Fibroblast of skin of right quadriceps (primary cell): ENCODE data around the gene LSM11.

Experiments
- DNase-seq: peaks from one replicate; pipeline ENCODE4 v3.0.0-alpha.2; 2013

The LSM11 gene

GRCh38 chr5:157735991-157736390 lies 7.5 kb upstream of the LSM11 start:
- DNase-seq: no peak

GRCh38 chr5:157739388-157740228 lies 3.9 kb upstream of the LSM11 start:
- DNase-seq: no peak

DNA sequence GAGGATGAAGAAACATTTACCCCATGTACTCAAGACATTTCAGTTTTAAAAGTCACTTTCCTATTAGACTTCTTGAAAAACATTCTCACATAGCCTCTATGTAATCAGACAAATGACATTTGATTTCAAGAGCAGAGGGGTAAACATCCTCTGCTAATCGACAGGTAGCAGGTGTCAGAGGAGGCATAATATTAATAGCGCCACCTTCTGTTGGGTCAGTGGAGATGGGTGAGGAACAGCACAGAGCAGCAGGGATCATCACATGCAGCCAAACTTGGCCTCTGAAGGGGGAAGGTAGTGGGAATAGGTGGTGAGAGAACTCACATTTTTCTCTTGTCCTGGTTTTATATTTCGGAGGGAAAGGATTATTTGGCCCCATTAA lies 3.3 kb upstream of the LSM11 start:
- DNase-seq: no peak

DNA sequence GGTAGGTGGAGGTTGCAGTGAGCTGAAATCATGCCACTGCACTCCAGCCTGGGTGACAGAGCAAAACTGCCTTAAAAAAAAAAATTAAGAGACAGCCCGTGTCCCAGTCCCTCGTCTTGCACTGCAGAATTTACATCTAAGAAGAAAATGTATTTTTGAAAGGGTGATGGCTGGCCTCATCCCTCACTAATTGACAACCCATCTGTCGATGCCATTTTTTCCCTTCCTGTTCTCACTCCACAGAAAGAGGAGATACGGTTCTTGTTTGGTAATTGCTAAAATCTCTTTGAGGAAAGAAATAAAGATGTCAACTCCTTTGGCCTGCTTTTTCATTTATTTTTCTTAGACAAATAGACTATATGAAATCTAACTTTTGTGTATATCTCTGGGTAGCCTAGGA lies 2.4 kb upstream of the LSM11 start:
- no peak for DNase-seq

GRCh38 chr5:157744051-157745011 lies 819 bp downstream of the LSM11 start:
- DNase-seq: no peak

DNA sequence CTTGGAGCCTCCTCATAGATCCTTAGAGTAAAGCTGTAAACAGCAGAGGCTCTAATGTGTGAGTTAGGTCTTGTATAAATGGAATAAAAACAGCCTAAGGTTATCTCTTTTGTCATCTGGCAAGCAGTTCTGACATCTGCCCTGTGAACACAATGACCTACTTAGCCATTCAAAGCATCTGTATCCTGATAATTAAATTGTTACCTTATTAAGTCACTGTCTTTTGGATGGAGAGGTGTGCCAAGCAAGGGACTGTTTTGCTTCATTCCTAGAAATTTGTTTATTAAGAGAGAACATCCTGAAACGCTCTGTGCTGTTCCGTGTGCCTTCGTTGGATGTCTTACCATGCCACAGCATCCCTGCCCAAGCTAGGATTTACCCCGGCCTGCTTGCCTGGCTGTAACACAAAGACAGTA lies 1.5 kb downstream of the LSM11 start:
- DNase-seq: no peak

DNA sequence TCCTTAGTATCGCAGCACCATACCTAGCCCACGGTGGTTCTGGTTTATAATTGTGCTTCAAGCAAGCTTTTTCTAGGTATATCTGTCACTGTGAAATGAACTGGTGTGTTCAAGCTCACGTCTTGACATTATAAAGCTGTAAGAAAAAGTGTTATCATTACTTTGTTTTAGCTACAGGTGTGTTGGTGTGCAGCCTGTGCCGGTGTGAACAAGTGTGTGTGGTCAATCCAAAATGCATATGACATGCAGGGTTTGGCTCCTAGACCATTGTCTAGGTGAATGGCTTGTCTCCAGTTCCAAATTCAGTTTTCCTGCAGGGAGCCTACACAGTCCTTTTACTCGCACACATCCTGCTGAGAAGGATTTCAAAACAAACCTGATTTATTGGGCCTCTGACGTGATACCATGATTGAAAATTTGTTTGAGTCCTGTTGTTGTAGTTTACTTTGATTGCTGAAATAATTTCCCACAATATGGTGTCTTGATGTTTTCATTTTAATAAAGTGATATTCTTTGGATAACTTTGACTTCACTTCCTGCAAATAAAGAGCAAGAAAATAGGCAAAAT lies 3.7 kb downstream of the LSM11 start:
- no peak for DNase-seq

- DNase-seq: peak; percentile 29
Measured at GRCh38 chr5:157747766-157748700, 4.5 kb downstream of the LSM11 start.

DNA sequence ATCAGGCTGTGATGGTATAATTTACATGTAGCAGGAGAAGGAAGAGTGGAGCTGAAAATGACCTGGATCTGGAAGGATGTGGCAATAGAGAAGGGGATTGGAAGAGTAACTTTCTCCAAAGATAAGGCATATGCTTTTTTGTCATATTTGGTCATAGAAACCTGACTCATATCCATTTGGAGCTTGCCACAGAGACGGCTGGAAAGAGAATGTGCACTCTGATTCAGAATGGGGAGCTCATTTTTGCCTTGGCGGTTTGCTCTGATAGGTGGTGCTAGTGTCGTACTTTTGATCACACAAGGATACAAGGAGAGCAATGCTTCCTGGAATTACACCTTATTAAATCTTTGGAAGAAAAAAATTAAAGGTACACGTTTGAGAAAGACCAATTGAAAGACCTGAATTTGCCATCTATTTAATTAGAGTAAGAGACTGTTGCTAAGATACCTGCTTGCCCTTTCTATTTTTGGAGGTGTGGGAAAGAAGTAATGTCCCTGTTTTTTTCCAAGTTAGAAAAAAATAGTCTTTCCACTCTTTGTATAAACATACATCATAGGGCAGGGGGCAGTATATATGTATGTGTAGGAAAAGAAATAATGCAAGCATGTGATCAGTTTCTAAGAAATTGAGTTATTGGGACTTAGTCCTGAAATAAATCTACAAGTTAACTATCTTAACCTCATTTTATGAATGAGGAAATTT lies 5.4 kb downstream of the LSM11 start:
- peak; percentile 89 for DNase-seq

GRCh38 chr5:157749462-157749799 lies 5.9 kb downstream of the LSM11 start:
- DNase-seq: no peak

GRCh38 chr5:157750320-157750719 lies 6.8 kb downstream of the LSM11 start:
- DNase-seq: peak; percentile 63

- no peak for DNase-seq
Measured at GRCh38 chr5:157756122-157756521, 12.6 kb downstream of the LSM11 start.

DNA sequence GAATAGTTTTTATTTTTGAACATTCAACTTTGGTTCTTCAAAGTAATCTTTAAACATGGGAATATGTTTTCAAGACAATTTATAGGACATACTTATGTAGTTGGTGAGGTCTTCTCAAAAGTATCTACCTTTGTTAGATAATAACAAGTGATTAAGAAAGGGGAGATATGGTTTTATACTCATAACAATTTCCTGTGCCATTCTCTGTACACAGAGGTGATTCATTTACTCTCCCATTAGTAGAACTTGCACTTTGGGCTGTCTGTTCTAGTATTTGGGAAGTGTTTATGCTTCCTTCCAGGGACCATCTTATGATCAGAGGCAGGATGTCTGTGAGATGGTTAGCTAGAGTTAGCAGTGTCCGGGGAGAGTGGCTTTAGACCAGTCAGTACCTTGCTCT lies 15.2 kb downstream of the LSM11 start:
- no peak for DNase-seq

DNA sequence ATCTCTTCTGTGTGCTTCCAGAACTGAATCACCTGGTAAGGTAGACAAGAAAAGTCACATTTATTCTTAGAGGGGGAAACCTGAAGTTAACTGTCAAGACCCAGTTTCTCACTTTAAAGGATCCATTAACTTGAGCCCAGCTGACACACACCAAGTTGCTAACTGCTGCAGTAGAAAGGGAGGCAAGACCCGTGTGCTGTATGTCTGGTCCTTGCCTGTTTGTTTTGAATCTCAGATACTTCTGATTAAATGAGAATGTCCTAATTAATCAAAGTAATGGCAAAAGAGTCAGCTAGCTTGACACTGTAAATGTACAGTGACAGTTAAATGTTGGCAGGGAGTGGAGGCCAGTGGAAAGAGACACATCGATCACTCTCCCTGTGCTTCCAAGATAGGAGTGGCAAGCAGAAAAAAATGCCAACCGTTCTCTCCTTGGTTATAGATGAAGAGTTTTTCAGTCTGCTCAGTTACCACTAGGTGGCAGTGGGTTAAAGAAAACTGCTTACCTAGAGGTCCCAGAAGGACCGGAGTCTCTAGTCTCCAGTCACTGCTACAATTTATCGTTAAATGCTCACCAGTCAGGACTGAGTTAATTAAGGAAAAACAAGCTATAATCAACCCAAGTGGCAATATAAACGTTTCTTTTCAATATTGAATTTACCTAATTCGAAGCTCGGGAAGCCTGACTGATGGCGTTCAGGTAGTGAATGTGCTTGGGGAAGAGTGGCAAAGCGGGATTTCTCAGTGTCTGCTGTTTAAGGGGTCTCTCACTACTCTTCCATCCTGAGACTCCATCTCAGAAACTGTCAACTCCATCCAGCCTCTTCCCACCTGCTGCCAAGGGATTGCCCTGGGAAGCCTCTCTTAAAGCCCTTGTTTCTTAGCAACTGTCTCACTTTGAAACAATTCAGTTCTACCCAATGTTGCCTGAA lies 18.4 kb downstream of the LSM11 start:
- DNase-seq: peak; percentile 69

DNA sequence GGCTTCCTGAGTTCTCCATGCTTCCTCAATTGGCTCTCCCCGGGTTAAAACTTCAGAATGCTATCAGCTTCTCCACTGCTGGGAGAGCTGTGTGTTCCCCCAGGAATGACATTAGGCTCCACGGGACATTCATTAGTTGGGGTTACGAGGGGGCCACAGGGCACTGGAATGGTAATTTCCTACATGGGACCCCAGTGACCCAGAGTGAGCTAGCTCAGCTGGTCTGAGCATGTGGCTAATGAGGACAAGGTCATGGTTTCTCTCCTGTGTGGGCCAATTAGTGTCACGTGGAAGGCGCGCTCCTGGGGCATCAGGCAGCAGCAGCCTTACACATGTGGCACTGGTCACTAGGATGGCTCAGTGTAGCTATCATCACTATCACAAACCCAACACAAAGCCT lies 21.0 kb downstream of the LSM11 start:
- no peak for DNase-seq

DNA sequence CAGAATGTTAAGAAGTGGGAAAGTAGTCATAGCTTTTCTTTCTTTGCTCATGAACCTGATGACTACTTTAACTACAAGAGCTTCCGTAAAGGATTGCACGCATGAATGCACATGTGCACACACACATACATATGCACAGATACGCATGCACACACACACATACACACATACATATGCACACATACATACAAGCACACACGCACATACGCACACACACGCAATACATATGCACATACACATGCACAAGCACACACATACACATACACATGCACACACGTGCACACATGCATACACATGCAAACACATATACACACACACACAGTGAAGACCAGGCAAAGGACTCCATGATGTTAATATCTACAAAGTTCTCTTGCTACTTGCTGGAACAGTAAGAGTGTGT lies 22.9 kb downstream of the LSM11 start:
- DNase-seq: no peak

- DNase-seq: no peak
Measured at GRCh38 chr5:157766902-157767301, 23.4 kb downstream of the LSM11 start.

DNA sequence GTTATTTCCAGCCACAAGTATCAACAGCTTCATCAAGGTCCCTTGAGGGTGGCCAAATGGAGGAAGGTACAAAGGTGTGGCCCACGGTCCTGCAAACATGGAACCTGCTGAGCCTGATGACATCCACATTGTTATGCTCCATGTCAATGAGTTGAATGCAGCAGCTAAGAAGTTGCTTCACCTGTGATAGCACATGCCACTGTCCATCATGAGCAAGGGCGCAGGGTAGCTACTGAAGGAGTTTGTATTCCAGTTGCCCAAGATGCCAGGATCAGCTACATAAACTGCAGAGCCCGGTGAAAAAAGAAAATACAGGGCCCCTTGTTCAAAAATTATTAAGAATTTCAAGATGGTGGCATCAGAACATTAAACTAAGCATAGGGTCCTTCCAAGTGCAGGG lies 24.2 kb downstream of the LSM11 start:
- DNase-seq: no peak

DNA sequence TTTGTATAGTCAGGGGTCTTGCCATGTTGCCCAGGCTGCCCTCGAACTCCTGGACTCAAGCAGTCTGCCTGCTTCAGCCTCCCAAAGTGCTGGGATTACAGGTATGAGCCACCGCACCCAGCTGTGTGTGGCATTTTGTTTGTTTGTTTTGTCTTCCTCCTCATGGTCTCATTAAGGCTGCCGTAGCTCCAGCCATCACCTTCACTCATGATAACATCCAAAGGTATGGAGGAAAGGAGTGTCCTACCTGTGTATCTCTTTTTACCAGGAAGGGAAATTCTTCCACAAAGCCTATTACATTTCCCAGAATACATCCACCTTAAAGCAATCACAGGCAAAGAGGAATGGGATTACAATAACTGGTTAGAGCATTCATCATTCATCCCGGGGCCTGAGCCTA lies 27.2 kb downstream of the LSM11 start:
- no peak for DNase-seq

GRCh38 chr5:157772127-157772526 lies 28.6 kb downstream of the LSM11 start:
- no peak for DNase-seq
